ENCODE data around the gene OBSCN.
"Not testable (repeated sequence)": the region's sequence is repeated elsewhere in the genome, so short reads cannot be mapped to it uniquely, and the experiment has no call there.

The OBSCN gene

GRCh38 chr1:228263636-228264035 lies 55.8 kb downstream of the OBSCN start:
- DNase-seq (ENCODE audit: low spot score): no peak

DNA sequence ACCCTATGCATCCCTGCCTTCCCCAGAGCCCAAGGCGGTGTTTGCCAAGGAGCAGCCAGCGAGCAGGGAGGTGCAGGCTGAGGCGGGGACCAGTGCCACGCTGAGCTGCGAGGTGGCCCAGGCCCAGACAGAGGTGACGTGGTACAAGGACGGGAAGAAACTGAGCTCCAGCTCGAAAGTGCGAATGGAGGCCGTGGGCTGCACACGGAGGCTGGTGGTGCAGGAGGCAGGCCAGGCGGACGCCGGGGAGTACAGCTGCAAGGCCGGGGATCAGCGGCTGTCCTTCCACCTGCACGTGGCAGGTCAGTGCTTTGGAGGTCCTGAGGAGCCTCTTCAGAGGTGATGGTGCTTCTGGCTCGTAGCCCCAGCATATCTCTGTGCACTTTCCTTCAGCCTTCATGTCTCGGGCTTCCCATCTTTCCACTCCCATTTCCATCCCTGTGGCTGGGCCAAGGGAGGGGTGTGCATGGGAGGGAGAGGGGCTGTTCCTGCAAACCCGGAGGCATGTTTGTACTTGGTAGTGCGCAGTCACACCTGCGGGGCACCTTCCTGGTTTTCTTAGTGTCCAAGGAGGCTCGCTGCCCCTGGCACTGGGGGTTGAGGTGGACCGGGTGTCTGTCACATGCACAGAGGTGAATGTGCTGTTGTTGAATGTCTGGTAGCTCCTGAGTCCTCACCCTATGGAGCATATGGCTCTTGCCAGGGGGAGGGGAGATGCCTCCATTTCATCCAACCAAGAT lies 56.4 kb downstream of the OBSCN start:
- DNase-seq (ENCODE audit: low spot score): no peak

GRCh38 chr1:228265167-228265566 lies 57.3 kb downstream of the OBSCN start:
- DNase-seq (ENCODE audit: low spot score): peak; percentile 21

- DNase-seq (ENCODE audit: low spot score): no peak
Measured at GRCh38 chr1:228267962-228268880, 60.4 kb downstream of the OBSCN start.

GRCh38 chr1:228268881-228269265 lies 61.0 kb downstream of the OBSCN start:
- DNase-seq (ENCODE audit: low spot score): no peak

DNA sequence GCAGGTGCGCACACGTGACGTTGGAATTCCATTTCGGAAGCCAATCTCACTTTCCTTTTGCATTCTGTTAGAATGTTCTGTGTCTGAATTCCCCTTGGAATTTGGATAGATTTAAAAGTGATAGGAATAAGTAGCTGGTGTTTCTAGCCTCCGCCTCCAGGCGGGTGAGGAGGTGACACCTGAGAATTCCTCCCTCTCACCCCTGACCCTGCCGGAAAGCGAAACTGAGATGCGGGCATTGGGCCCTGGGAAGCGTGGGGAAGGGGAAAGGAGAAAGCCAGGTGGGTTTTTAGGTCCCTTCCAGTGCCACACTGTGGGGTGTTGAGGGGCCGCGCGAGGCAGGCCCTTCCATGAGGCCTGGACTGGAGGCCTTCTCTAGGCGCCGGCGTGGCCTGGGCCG lies 61.6 kb downstream of the OBSCN start:
- DNase-seq (ENCODE audit: low spot score): not testable (repeated sequence)

DNA sequence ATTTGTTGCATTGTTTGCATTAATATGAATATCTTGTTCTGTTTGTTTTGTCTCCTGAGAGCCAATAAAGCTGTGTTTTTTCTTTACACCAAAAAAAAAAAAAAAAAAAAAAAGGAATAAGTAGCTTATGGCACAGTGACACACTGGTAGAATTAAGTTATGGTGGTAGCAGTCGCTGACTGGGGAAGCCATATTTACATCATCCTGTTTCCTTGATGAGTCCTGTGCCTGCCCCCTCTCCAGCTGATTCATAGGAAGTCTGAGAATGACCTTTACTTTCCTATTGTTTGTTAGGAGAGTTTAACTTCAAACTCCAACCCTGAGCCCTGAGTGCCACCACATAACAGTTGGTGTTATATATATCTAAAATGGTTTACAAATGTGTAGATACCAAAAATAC lies 62.2 kb downstream of the OBSCN start:
- DNase-seq (ENCODE audit: low spot score): peak; percentile 92

DNA sequence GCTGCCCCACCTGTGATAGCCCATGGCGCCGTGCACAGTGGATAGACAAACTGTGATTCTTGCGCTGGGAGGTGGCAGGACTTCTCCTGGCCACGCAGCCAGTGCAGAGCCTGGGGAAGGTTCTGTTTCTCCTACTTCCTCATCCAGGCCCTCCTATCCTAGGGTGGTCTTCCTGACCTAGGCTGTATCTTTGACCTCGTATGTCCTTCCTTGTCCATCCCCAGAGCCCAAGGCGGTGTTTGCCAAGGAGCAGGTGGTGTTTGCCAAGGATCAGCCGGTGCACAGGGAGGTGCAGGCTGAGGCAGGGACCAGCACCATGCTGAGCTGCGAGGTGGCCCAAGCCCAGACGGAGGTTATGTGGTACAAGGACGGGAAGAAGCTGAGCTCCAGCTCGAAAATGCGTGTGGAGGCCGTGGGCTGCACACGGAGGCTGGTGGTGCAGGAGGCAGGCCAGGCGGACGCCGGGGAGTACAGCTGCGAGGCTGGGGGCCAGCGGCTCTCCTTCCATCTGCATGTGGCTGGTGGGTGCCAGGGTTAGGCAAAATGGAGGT lies 63.9 kb downstream of the OBSCN start:
- DNase-seq (ENCODE audit: low spot score): no peak

DNA sequence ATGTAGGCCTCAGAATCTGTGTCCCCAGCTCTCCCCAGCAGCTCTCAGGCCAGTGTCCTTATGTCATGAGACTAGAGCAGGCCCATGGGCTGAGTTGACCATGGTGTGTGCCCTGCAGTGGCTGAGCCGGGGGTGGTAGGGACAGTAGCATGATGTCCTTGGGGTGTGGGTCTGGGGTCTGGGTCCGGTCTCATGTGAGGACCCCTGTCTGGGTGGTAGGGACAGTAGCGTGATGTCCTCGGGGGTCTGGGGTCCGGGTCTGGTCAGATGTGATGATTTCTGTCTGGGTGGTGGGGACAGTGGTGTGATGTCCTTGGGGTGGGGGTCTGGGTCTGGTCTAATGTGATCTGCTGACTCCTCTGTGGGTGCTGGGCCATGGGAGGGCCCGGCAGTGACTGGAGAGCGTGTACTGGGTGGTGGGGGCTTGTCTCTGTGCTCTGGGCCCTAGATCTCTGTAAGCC lies 64.5 kb downstream of the OBSCN start:
- no peak for DNase-seq (ENCODE audit: low spot score)

DNA sequence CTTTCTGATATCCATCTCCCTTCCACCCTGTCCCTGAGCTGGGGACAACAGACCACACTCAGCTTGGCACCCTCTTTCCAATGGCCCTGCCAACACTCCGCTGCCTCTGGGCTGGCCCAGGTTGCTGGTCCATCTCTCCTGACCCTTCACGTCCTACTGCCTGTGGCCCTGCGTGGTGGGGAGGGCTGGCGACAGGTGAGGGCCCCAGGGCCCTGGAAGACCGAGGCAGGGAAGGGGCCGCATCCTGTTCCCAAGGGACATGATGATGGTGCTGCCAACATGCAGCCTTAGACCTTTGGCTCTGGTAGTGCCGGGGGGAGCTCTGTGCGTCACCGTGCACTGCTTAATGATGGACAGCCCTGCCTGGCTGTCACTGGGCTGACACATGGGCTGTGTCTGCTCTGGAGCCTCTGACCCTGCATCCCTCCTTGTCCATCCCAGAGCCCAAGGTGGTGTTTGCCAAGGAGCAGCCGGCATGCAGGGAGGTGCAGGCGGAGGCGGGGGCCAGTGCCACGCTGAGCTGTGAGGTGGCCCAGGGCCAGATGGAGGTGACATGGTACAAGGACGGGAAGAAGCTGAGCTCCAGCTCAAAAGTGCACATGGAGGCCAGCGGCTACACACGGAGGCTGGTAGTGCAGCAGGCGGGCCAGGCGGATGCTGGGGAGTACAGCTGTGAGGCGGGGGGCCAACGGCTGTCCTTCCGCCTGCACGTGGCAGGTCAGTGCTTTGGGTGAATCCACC lies 65.2 kb downstream of the OBSCN start:
- no peak for DNase-seq (ENCODE audit: low spot score)

- DNase-seq (ENCODE audit: low spot score): no peak
Measured at GRCh38 chr1:228273720-228274451, 66.0 kb downstream of the OBSCN start.

- no peak for DNase-seq (ENCODE audit: low spot score)
Measured at GRCh38 chr1:228274452-228275178, 66.8 kb downstream of the OBSCN start.

- no peak for DNase-seq (ENCODE audit: low spot score)
Measured at GRCh38 chr1:228275179-228275429, 67.3 kb downstream of the OBSCN start.

GRCh38 chr1:228275430-228276173 lies 67.8 kb downstream of the OBSCN start:
- peak; percentile 33 for DNase-seq (ENCODE audit: low spot score)

- DNase-seq (ENCODE audit: low spot score): no peak
Measured at GRCh38 chr1:228276174-228276831, 68.5 kb downstream of the OBSCN start.

- DNase-seq (ENCODE audit: low spot score): no peak
Measured at GRCh38 chr1:228276901-228277490, 69.2 kb downstream of the OBSCN start.

- no peak for DNase-seq (ENCODE audit: low spot score)
Measured at GRCh38 chr1:228277491-228278431, 69.9 kb downstream of the OBSCN start.

GRCh38 chr1:228278432-228278941 lies 70.6 kb downstream of the OBSCN start:
- no peak for DNase-seq (ENCODE audit: low spot score)

Measured in kidney capillary endothelial cell (primary cell).